Neural cell (in vitro differentiated cells): ENCODE data around the gene PFKP.

Source experiments
- TAF1 ChIP-seq: IDR thresholded peaks from 2 replicates; pipeline ENCODE4 v1.6.1; 2012; ENCODE audit warnings: low read depth
- TF ChIP-seq, protein P1 (sequence below): fragments of 450-650 bp; IDR thresholded peaks from 2 replicates; pipeline ENCODE4 v1.5.1; 2014; ENCODE audit warnings: antibody characterized with exemption, mild to moderate bottlenecking, moderate library complexity; ENCODE audit not compliant: poor library complexity, severe bottlenecking

DNA sequence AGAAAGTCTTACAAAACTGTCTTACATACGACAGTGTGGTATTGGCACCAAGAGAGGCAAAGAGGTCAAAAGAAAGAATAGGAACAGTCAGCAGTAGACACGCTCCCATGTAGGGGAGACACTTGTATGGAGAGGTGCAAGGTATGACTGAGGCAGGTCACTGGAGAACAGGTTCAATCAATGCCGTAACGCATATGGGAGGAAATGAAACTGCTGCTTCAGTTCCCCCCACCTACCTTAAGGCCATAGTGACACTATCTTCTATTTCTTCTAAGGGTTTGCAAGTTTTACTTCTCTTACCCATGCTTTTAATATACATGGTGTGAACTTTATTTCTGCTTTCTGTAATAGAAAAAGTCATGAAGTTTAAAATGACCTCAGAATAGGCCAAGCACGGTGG is 110.7 kb downstream of the PFKP start:
- no peak for TF ChIP-seq TAF1
- TF ChIP-seq, protein P1, sequence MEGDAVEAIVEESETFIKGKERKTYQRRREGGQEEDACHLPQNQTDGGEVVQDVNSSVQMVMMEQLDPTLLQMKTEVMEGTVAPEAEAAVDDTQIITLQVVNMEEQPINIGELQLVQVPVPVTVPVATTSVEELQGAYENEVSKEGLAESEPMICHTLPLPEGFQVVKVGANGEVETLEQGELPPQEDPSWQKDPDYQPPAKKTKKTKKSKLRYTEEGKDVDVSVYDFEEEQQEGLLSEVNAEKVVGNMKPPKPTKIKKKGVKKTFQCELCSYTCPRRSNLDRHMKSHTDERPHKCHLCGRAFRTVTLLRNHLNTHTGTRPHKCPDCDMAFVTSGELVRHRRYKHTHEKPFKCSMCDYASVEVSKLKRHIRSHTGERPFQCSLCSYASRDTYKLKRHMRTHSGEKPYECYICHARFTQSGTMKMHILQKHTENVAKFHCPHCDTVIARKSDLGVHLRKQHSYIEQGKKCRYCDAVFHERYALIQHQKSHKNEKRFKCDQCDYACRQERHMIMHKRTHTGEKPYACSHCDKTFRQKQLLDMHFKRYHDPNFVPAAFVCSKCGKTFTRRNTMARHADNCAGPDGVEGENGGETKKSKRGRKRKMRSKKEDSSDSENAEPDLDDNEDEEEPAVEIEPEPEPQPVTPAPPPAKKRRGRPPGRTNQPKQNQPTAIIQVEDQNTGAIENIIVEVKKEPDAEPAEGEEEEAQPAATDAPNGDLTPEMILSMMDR: no peak
